Right atrium auricular region (tissue), 2 donors: ENCODE data around the gene ARHGEF11. TPM values are rescaled to one million over a fixed set of nuclear protein-coding genes. Genes with fewer than 3 reads are reported as not detected.
A peak's percentile ranks its signal among the peaks of the same experiment; 100 is the strongest.

Source experiments
- DNase-seq: peaks from one replicate; pipeline ENCODE4 v3.0.0-alpha.2; 2019; ENCODE audit warnings: low spot score
- H3K27ac ChIP-seq, 2 donors: fragments of 200-600 bp; sonication (generic); 1 replicate in 1 of 2; 2 replicates in 1 of 2; pipeline ENCODE4 v1.5.1; 2016 to 2019
- H3K27me3 ChIP-seq, 2 donors: fragments of 200-600 bp; sonication (generic); one replicate each; pipeline versions ENCODE4 v1.5.1 to v1.6.0; 2017 to 2019
- H3K36me3 ChIP-seq: fragments of 200-600 bp; sonication (generic); one replicate; pipeline ENCODE4 v1.5.1; 2016
- H3K4me1 ChIP-seq, 2 donors: fragments of 200-600 bp; sonication (generic); one replicate each; pipeline versions ENCODE4 v1.5.1 to v1.6.0; 2017 to 2019
- H3K4me3 ChIP-seq, 2 donors: fragments of 200-600 bp; sonication (generic); 1 replicate in 1 of 2; 2 replicates in 1 of 2; pipeline ENCODE4 v1.5.1; 2017 to 2019; ENCODE audit warnings: mild to moderate bottlenecking in 1 of 2, moderate library complexity in 1 of 2
- H3K9me3 ChIP-seq, 2 donors: fragments of 200-600 bp; sonication (generic); one replicate each; pipeline ENCODE4 v1.5.1; 2019
- total RNA-seq, 2 donors: library from RNA; depleted of rRNA; stranded (reverse); fragments of >200 nt; gene quantifications; one replicate each; pipeline ENCODE4 v1.1.0, GENCODE V29; 2016
- TF ChIP-seq, protein P1 (sequence below), 2 donors: fragments of 200-600 bp; sonication (generic); IDR thresholded peaks; one replicate each; pipeline ENCODE4 v1.5.1; 2019; ENCODE audit warnings: antibody characterized with exemption in 2 of 2

The ARHGEF11 gene
- total RNA-seq, 2 donors from 2014 or later, result 26.6 to 33.5 TPM

DNA sequence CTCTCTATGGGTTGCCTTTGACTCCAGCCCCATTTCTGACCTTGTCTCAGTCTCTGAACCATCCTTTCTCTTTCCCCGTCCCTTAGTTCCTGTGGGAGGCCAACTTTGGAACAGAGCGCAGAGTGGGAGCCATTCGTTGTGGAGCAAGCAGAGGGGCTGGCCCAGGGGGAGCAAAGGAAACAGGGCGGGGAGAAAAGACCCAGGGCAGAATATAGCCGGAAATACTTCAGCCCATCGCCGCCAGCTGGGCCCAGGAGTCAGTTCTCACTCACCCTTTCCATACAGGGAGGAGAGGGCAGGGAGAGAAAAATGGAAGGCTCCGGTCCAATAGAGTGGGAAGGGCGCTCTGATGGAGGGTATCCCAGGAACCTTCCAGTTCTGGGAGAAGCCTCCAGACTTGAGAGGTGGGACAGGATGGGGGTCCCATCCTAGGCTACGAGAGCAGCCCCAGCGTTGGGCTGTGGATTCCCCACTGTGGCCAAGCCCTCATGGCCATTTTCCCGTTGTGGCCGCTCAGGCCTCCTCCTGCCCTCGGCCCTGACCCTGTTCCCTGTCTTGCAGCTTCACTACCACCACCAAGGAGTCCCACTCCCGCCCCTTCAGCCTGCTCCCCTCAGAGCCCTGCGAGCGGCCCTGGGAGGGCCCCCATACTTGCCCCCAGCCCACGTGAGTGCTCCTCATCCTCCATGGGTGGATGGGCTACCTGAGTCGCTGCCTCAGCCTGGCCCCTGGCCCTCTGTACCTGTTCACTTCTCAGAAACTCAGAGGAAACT is 141.2 kb downstream of the ARHGEF11 start:
- Histone ChIP-seq H3K9me3 (no peaks in the 10 kb centered on the region), H3K36me3 (peaks cover 2% of the 10 kb centered on the region), H3K4me3 (no peak overlapping the region), H3K27me3 (no peaks in the 10 kb centered on the region), H3K27ac (no peak overlapping the region), H3K4me1 (peaks cover 0 to 66% of the 10 kb centered on the region in 2 donors)
- no peak for DNase-seq
- TF ChIP-seq, protein P1, sequence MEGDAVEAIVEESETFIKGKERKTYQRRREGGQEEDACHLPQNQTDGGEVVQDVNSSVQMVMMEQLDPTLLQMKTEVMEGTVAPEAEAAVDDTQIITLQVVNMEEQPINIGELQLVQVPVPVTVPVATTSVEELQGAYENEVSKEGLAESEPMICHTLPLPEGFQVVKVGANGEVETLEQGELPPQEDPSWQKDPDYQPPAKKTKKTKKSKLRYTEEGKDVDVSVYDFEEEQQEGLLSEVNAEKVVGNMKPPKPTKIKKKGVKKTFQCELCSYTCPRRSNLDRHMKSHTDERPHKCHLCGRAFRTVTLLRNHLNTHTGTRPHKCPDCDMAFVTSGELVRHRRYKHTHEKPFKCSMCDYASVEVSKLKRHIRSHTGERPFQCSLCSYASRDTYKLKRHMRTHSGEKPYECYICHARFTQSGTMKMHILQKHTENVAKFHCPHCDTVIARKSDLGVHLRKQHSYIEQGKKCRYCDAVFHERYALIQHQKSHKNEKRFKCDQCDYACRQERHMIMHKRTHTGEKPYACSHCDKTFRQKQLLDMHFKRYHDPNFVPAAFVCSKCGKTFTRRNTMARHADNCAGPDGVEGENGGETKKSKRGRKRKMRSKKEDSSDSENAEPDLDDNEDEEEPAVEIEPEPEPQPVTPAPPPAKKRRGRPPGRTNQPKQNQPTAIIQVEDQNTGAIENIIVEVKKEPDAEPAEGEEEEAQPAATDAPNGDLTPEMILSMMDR (IDR thresholded peaks at IDR 0.05), result no peak

DNA sequence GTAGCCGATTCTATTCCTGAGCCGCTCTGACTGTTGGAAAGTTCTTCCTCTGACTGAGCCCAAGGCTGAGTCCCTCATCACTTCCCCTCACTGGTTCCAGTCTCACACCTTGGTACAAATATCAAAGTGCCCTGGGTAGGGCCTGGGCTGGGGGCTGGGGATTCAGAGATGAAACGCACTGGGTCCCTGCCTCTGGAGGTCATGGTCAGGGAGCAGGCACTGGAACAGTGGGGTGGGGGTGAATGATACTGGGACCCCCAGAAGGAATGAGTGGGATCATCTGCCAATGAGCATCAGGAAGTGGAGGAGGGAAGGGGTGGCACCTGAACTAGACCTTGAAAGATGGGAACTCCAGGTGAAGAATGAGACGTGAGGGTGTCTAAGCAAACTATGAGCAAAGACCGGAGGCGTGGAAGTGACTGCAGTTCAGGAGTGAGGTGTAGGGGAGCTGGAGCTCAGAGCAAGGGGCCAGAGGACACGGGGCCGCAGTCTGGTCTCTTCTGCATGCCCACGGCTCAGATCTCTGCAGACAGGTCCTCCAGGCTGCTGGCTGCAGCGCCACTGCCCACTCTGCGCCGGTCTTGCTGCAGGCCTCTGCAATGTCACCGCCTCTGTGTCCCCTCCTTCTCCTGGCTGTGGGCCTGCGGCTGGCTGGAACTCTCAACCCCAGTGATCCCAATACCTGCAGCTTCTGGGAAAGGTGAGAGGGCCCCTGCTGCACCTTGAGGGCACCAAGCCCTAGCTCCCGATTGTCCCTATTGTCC is 142.0 kb downstream of the ARHGEF11 start:
- no peak overlapping the region for H3K27ac ChIP-seq
- no peaks in the 10 kb centered on the region for H3K27me3 ChIP-seq
- no peaks in the 10 kb centered on the region for H3K9me3 ChIP-seq
- DNase-seq, result no peak
- H3K4me1 ChIP-seq, result peaks cover 0 to 71% of the 10 kb centered on the region in 2 donors
- no peak overlapping the region for H3K4me3 ChIP-seq
- TF ChIP-seq, protein P1 (IDR thresholded peaks at IDR 0.05), result no peak
- H3K36me3 ChIP-seq, result no peaks in the 10 kb centered on the region

DNA sequence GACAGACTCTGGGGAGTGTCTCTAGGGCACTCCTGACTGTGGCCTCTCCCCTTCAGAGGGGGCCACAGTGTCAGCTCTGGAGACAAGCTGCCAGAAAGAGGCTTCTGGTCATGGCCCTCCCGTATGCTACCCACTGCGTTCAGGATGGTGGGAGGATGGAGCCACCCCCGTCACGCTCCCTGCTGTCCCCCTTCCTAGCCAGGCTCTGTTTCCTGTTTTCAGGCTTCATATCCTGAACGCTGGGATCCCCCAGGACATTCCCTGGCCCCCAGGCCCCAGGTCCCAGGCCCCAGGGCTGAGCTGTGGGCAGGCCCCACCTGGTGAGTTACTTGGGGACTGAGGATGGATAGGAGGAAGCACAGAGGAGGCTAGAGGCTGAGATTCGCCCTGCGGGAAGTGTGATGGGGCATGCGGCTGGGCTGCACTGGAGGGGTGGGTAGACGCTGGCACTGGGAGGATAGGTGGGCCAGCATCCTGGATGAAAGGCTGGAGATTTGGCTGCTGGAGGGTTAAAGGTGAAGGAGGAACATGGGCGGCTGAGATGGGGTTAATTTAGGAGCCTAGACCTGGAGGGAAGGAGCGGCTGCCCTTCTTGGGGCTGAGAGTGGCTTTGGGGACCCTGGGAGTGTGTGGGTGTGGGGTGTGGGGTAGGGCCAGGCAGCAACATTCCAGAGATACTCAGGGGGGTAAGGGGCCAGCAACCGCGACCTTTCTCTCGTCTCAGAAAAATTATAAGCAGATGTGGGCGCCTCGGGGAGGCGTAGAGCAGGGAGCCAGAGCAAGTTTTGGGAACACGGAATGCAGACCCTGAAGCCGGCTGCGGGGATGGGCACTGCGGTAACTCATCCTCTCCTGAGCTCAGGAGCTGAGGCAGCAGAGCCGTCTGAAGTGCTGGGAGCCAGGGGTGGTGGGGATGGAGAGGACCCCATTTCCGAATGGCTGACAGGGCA is 143.3 kb downstream of the ARHGEF11 start:
- no peak overlapping the region for H3K27ac ChIP-seq
- peaks cover 0 to 72% of the 10 kb centered on the region in 2 donors for H3K4me1 ChIP-seq
- no peak for DNase-seq
- H3K36me3 ChIP-seq, result no peaks in the 10 kb centered on the region
- no peak overlapping the region for H3K4me3 ChIP-seq
- no peaks in the 10 kb centered on the region for H3K9me3 ChIP-seq
- TF ChIP-seq, protein P1 (IDR thresholded peaks at IDR 0.05), result no peak
- H3K27me3 ChIP-seq, result no peaks in the 10 kb centered on the region

DNA sequence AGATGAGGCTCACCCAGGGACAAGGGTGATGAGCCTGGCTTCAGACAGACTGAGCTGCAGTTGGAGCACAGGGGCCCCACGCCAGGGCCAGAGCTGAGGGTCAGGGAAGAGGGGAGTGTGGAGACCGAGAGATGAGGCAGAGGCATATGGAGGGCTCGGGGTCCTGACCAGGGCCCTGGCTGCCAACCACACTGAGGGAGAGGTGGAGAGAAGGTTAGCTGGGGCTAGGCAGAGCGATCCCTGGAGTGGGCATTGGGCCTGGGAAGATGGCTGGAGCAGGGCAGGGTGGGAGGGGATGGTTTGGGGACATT is 144.0 kb downstream of the ARHGEF11 start:
- TF ChIP-seq, protein P1 (IDR thresholded peaks at IDR 0.05), result no peak
- Histone ChIP-seq H3K36me3 (no peaks in the 10 kb centered on the region), H3K4me3 (no peak overlapping the region), H3K4me1 (peaks cover 0 to 79% of the 10 kb centered on the region in 2 donors), H3K27ac (peak overlapping the region in 1 of 2 donors; percentile 21), H3K27me3 (no peaks in the 10 kb centered on the region), H3K9me3 (no peaks in the 10 kb centered on the region)
- no peak for DNase-seq

DNA sequence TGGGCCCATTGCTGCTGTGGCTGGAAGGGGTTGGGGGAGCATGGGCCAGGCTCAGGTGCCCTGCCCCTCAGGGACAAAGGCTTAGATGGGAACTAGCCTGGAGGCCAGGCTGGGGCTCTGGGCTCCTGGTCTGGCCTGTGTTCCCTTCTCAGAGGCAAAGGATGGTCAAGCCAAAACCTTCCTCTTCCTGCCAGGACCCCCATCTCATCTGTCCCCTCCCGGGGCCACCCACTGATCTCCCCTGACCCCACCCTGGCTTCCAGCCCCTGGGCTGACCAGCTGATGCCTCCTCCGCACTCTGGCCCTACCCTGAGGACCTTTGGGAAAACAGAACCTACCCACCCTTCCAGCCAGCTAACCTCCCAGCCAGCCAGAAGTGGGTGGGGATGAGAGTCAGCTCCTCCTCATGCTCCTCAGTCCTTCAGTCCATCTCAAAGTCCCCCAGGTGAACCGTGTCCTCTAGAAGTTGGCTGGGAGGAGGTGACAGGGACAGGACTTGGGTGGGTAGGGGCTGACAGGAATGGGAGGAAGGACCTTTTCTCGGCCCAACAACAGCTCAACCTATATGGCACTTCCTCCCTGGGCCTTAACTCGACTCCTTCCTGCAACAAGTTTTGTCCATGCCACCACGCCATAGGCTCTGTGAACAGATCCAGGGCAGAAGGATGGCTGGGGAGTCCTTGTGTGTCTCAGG is 144.5 kb downstream of the ARHGEF11 start:
- no peak overlapping the region for H3K4me3 ChIP-seq

More for the DNA sequence above, 144.5 kb downstream of the ARHGEF11 start:
- TF ChIP-seq, protein P1 (IDR thresholded peaks at IDR 0.05), result no peak
- no peaks in the 10 kb centered on the region for H3K9me3 ChIP-seq
- peaks cover 0 to 84% of the 10 kb centered on the region in 2 donors for H3K4me1 ChIP-seq
- no peaks in the 10 kb centered on the region for H3K36me3 ChIP-seq
- H3K27me3 ChIP-seq, result no peaks in the 10 kb centered on the region
- no peak for DNase-seq
- H3K27ac ChIP-seq, result peak overlapping the region in 1 of 2 donors; percentile 21
